Keratinocyte (primary cell): ENCODE data around the gene TACC2. TPM values are rescaled to one million over a fixed set of nuclear protein-coding genes. Genes with fewer than 3 reads are reported as not detected.

Experiments
- DNase-seq: peaks from one replicate; pipeline ENCODE4 v3.0.0-alpha.2; 2011; ENCODE audit warnings: low read depth, missing footprints, low spot score
- FAIRE-seq: peaks from 2 replicates; lab custom pipeline; 2011; peaks lifted over from hg19 to GRCh38; lab: Jason Lieb, UNC
- H2AFZ ChIP-seq: 2 replicates; pipeline ENCODE4 v1.6.0; 2012; ENCODE audit warnings: low read length, control low read depth, inconsistent platforms; ENCODE audit not compliant: control insufficient read depth
- H3K27ac ChIP-seq: 2 replicates; pipeline ENCODE4 v1.5.1; 2011; ENCODE audit warnings: low read length; ENCODE audit not compliant: control insufficient read depth, insufficient read depth
- H3K27me3 ChIP-seq: 3 replicates; pipeline ENCODE4 v1.6.0; 2011; ENCODE audit warnings: low read length; ENCODE audit not compliant: control insufficient read depth, insufficient read depth; ENCODE audit errors: extremely low read depth
- H3K36me3 ChIP-seq, 2 experiments: 2 replicates in 1 of 2; 3 replicates in 1 of 2; pipeline ENCODE4 v1.5.1; 2011; ENCODE audit warnings: low read length in 2 of 2, mild to moderate bottlenecking in 1 of 2; ENCODE audit not compliant: control insufficient read depth in 2 of 2, insufficient read depth in 2 of 2; ENCODE audit errors: extremely low read depth in 1 of 2
- H3K4me1 ChIP-seq: 3 replicates; pipeline ENCODE4 v1.5.1; 2011; ENCODE audit warnings: low read length; ENCODE audit not compliant: control insufficient read depth, insufficient read depth; ENCODE audit errors: extremely low read depth
- H3K4me2 ChIP-seq: 3 replicates; pipeline ENCODE4 v1.6.0; 2011; ENCODE audit warnings: low read depth, low read length; ENCODE audit not compliant: control insufficient read depth, insufficient read depth; ENCODE audit errors: extremely low read depth
- H3K4me3 ChIP-seq, 3 experiments: fragments of 200-600 bp in 1 of 3; sonication (generic) in 1 of 3; 2 replicates in 2 of 3; 3 replicates in 1 of 3; pipeline ENCODE4 v1.5.1; 2011 to 2016; ENCODE audit warnings: low read length in 3 of 3, mild to moderate bottlenecking in 3 of 3, control low read depth in 2 of 3, inconsistent platforms in 1 of 3, low read depth in 1 of 3, mixed read lengths in 1 of 3, mixed run types in 1 of 3, moderate library complexity in 1 of 3; ENCODE audit not compliant: control insufficient read depth in 2 of 3, insufficient read depth in 2 of 3; ENCODE audit errors: extremely low read depth in 1 of 3
- H3K79me2 ChIP-seq: 2 replicates; pipeline ENCODE4 v1.6.0; 2012; ENCODE audit warnings: low read length; ENCODE audit not compliant: control insufficient read depth, insufficient read depth
- H3K9ac ChIP-seq: 3 replicates; pipeline ENCODE4 v1.6.0; 2011; ENCODE audit warnings: low read length; ENCODE audit not compliant: control insufficient read depth, insufficient read depth; ENCODE audit errors: extremely low read depth
- H3K9me1 ChIP-seq: 3 replicates; pipeline ENCODE4 v1.6.0; 2011; ENCODE audit warnings: low read length; ENCODE audit not compliant: control insufficient read depth, insufficient read depth; ENCODE audit errors: extremely low read depth
- H3K9me3 ChIP-seq: 2 replicates; pipeline ENCODE4 v1.5.1; 2012; ENCODE audit warnings: low read depth, low read length; ENCODE audit not compliant: control insufficient read depth
- H4K20me1 ChIP-seq: 3 replicates; pipeline ENCODE4 v1.6.0; 2011; ENCODE audit warnings: low read length; ENCODE audit not compliant: control insufficient read depth, insufficient read depth; ENCODE audit errors: extremely low read depth
- CTCF ChIP-seq, 3 experiments: IDR thresholded peaks in 1 of 3; conservative IDR thresholded peaks in 1 of 3; optimal IDR thresholded peaks in 1 of 3; 2 replicates in 2 of 3; 3 replicates in 1 of 3; pipeline versions ENCODE3 to v1.5.1; 2011; ENCODE audit warnings: low read length in 3 of 3, mild to moderate bottlenecking in 3 of 3, moderate library complexity in 2 of 3, control low read depth in 1 of 3, inconsistent platforms in 1 of 3; ENCODE audit not compliant: insufficient read depth in 2 of 3; ENCODE audit errors: extremely low read depth in 1 of 3
- EZH2 ChIP-seq: IDR thresholded peaks from one replicate; pipeline ENCODE4 v1.6.1; 2012; ENCODE audit warnings: inconsistent platforms, mild to moderate bottlenecking, low read length, moderate library complexity
- dilution Hi-C: fragments of 300-500 bp; cut with MboI; formaldehyde crosslinking; loops from one replicate; pipeline ENCODE4 v1.7.0; 2020; ENCODE audit warnings: low sequenced_read_pairs; ENCODE audit not compliant: extremely low pct_ligation_motif_present
- polyA plus RNA-seq, 5 experiments: library from polyadenylated mRNA; depleted of rRNA in 3 of 5; stranded (reverse) in 3 of 5; stranded (forward) in 1 of 5; unstranded in 1 of 5; fragments of >200 nt; gene quantifications; 1 replicate in 1 of 5; 2 replicates in 3 of 5; 3 replicates in 1 of 5; pipeline versions ENCODE4 v1.2.1 to v1.2.3, GENCODE V29; 2011 to 2012; ENCODE audit warnings: missing spikeins in 2 of 5, low read depth in 1 of 5, low replicate concordance in 1 of 5

TACC2 gene
- polyA plus RNA-seq, 1 donor (not counting 4 experiments of a cell fraction or from before 2014, with no cell fraction given): 12.8 TPM

DNA sequence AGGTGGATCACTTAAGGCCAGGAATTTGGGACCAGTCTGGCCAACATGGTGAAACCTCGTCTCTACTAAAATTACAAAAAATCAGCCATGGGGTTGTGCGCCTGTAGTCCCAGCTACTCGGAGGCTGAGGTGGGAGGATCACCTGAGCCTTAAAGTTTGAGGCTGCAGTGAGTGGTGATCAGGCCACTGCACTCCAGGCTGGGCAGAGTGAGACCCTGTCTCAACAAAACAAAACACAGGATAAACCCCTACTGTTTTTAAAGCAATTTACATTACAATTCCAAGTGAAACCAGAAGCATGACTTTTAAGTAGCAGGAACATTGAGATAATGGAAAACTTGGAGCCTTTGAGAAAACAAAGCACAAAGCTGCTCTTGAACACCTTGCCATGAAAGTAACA is 189.7 kb downstream of the TACC2 start:
- Histone ChIP-seq H3K27ac (no peak overlapping the region), H3K4me2 (no peak overlapping the region), H2AFZ (no peak overlapping the region), H3K9me1 (no peaks in the 10 kb centered on the region), H3K4me3 (no peak overlapping the region), H4K20me1 (peaks cover 5% of the 10 kb centered on the region), H3K36me3 (peaks cover 0 to 1% of the 10 kb centered on the region in 2 experiments), H3K9me3 (no peaks in the 10 kb centered on the region), H3K4me1 (peaks cover 5% of the 10 kb centered on the region), H3K27me3 (no peaks in the 10 kb centered on the region), H3K79me2 (no peaks in the 10 kb centered on the region), H3K9ac (no peak overlapping the region)
- dilution Hi-C loops: no loop called here
- no peak for DNase-seq
- FAIRE-seq: no peak
- TF ChIP-seq EZH2 (no peak), CTCF (optimal IDR thresholded peaks at IDR 0.05 in 1 of 3, IDR thresholded peaks at IDR 0.05 in 1 of 3, conservative IDR thresholded peaks at IDR 0.05 in 1 of 3; ENCODE audit: extremely low read depth in 1 of 3, insufficient read depth in 2 of 3, low read length in 3 of 3) (no peak)

DNA sequence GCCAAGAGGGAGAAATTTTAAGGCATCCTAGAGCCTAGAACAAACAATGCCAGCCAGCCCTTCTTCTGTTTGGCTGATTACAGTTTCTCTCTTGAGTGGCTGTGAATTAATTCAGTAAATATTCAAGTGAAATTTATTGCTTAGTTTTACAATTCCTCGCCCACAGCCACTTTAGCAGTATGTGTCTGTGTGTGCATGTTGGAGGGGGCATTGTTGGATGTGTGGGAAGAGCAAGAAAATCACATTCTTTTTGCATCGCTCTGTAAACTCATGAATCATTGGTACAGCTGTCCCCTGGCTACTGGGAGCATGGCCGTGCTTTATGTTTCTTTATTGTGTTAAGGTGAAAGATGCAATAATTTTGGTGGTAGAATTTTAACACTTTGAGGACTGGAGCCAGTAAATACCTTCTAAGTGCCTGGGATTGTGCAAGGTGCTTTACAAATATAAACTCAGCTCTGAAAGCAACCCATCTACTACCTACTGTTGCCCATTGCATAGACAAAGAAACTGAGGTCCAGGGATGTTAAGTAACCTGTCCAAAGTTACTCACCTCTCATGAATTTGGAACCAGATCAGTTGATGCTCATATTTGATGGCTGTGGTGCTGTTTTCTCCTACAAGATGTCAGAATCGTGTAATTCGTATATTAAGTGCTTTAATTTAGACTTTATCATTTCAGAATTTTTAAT is 192.2 kb downstream of the TACC2 start:
- no peaks in the 10 kb centered on the region for H3K79me2 ChIP-seq
- TF ChIP-seq CTCF (optimal IDR thresholded peaks at IDR 0.05 in 1 of 3, IDR thresholded peaks at IDR 0.05 in 1 of 3, conservative IDR thresholded peaks at IDR 0.05 in 1 of 3; ENCODE audit: extremely low read depth in 1 of 3, insufficient read depth in 2 of 3, low read length in 3 of 3) (no peak), EZH2 (no peak)
- DNase-seq (no peak), FAIRE-seq (no peak)
- no peak overlapping the region for H2AFZ ChIP-seq
- H3K9me3 ChIP-seq: no peaks in the 10 kb centered on the region
- H3K27ac ChIP-seq: no peak overlapping the region
- dilution Hi-C loops: no loop called here
- peaks cover 0 to 1% of the 10 kb centered on the region in 2 experiments for H3K36me3 ChIP-seq
- H3K27me3 ChIP-seq: no peaks in the 10 kb centered on the region
- H3K9ac ChIP-seq: no peak overlapping the region
- H3K4me1 ChIP-seq: peaks cover 5% of the 10 kb centered on the region
- peaks cover 6% of the 10 kb centered on the region for H4K20me1 ChIP-seq
- H3K4me2 ChIP-seq: no peak overlapping the region
- H3K9me1 ChIP-seq: no peaks in the 10 kb centered on the region
- no peak overlapping the region for H3K4me3 ChIP-seq
